Effector memory CD8-positive, alpha-beta T cell (primary cell): ENCODE data around the gene ABTB2.

Experiments used
- ATAC-seq: fragments of 150-1000 bp; cut with Tn5 transposase; replicated peaks from 2 replicates; pipeline ENCODE4 v1.10.0; 2021; ENCODE audit warnings: mild to moderate bottlenecking, moderate library complexity
- DNase-seq, 3 experiments: peaks; one replicate each; pipeline ENCODE4 v3.0.0; 2021
- H3K27ac Mint-ChIP-seq, 2 donors: one replicate each; pipeline ENCODE4 v1.8.0; 2022; ENCODE audit warnings: mild to moderate bottlenecking in 2 of 2, mixed read lengths in 2 of 2, moderate library complexity in 2 of 2
- H3K27me3 Mint-ChIP-seq, 2 donors: one replicate each; pipeline ENCODE4 v1.8.0; 2022; ENCODE audit warnings: mixed read lengths in 2 of 2
- H3K36me3 Mint-ChIP-seq: one replicate; pipeline ENCODE4 v1.8.0; 2022; ENCODE audit warnings: mild to moderate bottlenecking, moderate library complexity, mixed read lengths; ENCODE audit not compliant: insufficient read depth
- H3K4me1 Mint-ChIP-seq, 2 donors: one replicate each; pipeline ENCODE4 v1.8.0; 2022; ENCODE audit warnings: low read depth in 2 of 2, mixed read lengths in 2 of 2
- H3K4me3 Mint-ChIP-seq, 2 donors: one replicate each; pipeline ENCODE4 v1.8.0; 2022; ENCODE audit warnings: mild to moderate bottlenecking in 2 of 2, mixed read lengths in 2 of 2, moderate library complexity in 2 of 2
- H3K9me3 Mint-ChIP-seq, 2 donors: one replicate each; pipeline ENCODE4 v1.8.0; 2022; ENCODE audit warnings: mixed read lengths in 2 of 2

Gene ABTB2

DNA sequence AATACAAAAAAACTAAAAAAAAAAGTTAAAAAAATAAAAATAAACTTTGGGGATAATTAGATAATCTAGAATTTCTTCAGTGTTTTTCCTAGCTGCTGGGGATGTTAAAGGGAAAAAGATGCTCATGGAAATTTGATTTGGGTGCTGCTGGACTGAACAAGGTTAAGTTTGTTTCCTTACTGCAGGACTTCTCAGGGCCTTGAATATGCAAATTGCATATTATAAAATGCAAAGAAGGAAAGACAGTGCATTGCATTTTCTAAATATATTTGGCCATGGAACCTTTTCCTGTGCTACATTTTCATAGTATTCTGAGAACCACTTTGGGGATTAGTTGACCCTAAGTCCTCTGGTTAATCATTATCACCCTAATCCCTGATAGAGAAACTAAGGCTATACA, 79.6 kb downstream of the ABTB2 start:
- Mint-ChIP-seq H3K9me3 (no peaks in the 10 kb centered on the region), H3K4me1 (no peaks in the 10 kb centered on the region), H3K27ac (no peak overlapping the region), H3K27me3 (no peaks in the 10 kb centered on the region), H3K36me3 (no peaks in the 10 kb centered on the region), H3K4me3 (no peak overlapping the region)
- no peak for ATAC-seq
- no peak for DNase-seq

DNA sequence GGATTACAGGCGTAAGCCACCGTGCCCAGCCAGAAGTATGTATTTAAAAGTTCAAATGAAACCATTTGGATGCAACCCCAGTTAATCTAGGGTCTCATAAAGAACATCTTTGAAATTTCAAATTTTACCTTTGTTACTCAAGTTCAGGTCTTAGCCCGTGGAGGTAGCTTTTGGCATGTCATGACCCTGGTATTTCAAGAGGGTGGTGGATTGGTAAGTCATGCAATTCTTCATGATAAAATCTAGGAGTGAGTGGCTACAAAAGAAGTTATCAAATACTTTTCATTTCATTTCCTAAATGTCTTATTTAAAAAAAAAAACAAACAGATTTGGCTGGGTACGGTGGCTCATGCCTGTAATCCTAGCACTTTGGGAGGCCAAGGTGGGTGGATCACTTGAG, 80.6 kb downstream of the ABTB2 start:
- H3K27me3 Mint-ChIP-seq: no peaks in the 10 kb centered on the region
- H3K36me3 Mint-ChIP-seq: no peaks in the 10 kb centered on the region
- no peaks in the 10 kb centered on the region for H3K9me3 Mint-ChIP-seq
- no peaks in the 10 kb centered on the region for H3K4me1 Mint-ChIP-seq
- DNase-seq (no peak), ATAC-seq (no peak)
- H3K4me3 Mint-ChIP-seq: no peak overlapping the region
- H3K27ac Mint-ChIP-seq: no peak overlapping the region

DNA sequence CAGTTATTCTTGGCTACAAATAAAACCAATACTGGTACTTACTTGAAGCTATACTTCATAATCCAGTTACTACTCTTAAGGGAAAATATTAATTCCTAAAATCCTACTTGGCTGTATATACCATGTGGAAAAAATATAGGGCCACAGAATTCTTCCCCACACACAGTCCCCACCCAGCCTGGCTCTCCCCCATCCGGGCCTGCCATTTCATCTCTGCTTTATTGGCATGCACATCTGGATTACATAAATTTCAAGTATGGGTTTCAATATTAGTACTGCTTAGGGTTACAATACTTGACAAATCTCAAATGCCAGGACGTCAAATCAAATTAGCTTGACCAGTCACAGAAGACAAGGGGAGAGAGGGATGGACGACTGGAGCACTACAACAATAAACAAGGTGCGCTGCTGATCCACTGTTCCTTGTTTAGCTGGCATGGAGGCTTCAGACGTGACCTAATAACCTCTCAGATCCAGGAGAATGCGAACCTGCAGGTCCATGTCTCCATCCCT, 81.4 kb downstream of the ABTB2 start:
- Mint-ChIP-seq H3K4me1 (no peaks in the 10 kb centered on the region), H3K27me3 (no peaks in the 10 kb centered on the region), H3K9me3 (no peaks in the 10 kb centered on the region), H3K4me3 (no peak overlapping the region), H3K27ac (no peak overlapping the region), H3K36me3 (no peaks in the 10 kb centered on the region)
- ATAC-seq (no peak), DNase-seq (no peak)

DNA sequence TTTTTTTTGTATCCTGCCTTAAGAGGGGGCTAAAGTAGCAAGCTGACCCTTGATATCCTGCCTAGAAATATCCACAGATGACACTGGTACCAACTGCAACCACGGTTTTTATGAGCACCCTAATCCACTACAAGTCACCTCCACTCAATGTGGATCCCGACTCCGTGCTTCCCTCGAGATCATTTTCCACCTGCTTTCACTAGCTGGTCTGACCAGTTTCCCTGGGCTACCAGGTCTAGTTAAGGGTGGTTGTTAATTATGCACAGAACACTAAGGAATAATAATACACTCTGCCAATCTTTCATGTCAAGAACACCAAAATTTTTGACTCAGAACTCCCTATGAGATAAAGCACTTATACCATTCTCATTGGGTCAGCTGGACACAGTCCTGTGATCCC, 82.3 kb downstream of the ABTB2 start:
- Mint-ChIP-seq H3K36me3 (no peaks in the 10 kb centered on the region), H3K27me3 (no peaks in the 10 kb centered on the region), H3K27ac (no peak overlapping the region), H3K4me3 (no peak overlapping the region), H3K9me3 (no peaks in the 10 kb centered on the region), H3K4me1 (no peaks in the 10 kb centered on the region)
- no peak for ATAC-seq
- DNase-seq: no peak

DNA sequence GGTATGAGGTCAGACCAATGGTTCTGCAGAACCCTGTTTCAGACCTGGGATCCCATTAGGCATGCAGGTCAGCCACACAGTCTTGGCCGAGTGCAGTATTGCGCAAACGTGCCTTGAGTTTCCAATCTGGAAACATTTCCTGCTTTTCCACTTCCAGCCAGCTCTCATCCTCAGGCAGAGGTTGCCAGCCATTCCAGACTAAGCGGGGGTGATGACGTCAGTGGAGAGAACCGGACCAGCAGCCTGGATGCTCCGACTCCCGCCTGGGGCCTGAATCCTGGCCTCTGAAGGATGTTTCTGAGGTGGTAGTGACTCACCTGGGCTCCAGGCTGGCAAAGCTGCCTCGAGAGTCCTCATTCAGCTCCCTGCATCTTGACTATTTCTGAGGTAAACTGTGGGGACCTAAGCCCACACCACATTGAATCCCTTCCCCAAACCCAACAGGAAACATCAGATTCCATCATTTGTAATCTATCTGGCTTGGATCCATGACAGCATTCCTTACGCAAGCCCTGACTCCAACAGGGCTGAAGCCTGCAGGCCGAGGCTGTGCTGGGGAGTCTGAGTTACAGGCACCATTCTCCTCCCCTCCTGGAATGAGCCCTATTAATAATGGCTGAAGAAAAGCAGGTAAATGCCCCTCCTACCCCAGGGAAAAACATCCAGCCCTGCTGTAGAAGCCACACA, 83.0 kb downstream of the ABTB2 start:
- Mint-ChIP-seq H3K4me1 (no peaks in the 10 kb centered on the region), H3K36me3 (no peaks in the 10 kb centered on the region), H3K27me3 (peaks cover 0 to 3% of the 10 kb centered on the region in 2 donors), H3K4me3 (no peak overlapping the region), H3K27ac (no peak overlapping the region), H3K9me3 (no peaks in the 10 kb centered on the region)
- no peak for DNase-seq
- ATAC-seq: no peak

DNA sequence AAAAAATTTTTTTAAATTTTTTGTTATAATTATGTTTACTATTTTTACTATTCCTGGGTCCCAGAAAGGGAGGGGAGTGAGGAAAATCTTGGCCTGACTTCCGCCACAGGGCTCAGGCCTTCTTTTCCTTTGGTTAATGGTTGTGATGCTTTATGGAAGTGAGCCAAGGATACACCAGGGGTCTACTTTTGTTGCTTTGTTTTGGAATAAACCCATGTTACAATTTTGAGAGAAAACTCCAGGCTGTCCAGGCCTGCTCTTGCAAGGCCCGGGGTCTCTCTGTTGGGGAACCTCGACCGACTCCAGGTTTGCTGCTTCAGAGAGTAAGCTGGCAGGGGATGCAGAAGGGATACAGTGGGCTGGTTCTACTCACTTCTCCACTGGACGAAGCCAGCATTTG, 84.7 kb downstream of the ABTB2 start:
- no peaks in the 10 kb centered on the region for H3K4me1 Mint-ChIP-seq
- ATAC-seq: no peak
- peaks cover 0 to 9% of the 10 kb centered on the region in 2 donors for H3K27me3 Mint-ChIP-seq
- no peak overlapping the region for H3K4me3 Mint-ChIP-seq
- no peaks in the 10 kb centered on the region for H3K36me3 Mint-ChIP-seq
- DNase-seq: no peak
- no peaks in the 10 kb centered on the region for H3K9me3 Mint-ChIP-seq
- no peak overlapping the region for H3K27ac Mint-ChIP-seq

DNA sequence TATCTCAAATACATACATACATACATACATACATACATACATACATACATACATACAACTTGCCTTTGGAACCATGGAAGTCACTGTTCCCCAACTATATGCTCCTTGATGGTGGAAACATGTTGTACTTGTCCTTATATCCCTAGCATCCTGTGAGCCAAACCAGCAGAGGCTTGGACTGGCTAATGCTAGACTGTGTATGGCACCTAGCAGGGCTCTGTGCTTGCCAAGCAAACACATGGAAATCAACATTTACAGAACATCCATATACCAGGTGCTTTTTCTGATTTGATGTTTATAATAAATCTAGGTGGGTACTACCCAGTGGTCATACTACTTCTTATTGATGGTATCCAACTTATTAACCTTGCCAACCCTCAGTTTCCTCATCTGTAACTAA, 86.1 kb downstream of the ABTB2 start:
- peaks cover 0 to 9% of the 10 kb centered on the region in 2 donors for H3K27me3 Mint-ChIP-seq
- DNase-seq (no peak), ATAC-seq (no peak)
- H3K4me3 Mint-ChIP-seq: no peak overlapping the region
- no peak overlapping the region for H3K27ac Mint-ChIP-seq
- no peaks in the 10 kb centered on the region for H3K36me3 Mint-ChIP-seq
- no peaks in the 10 kb centered on the region for H3K4me1 Mint-ChIP-seq
- H3K9me3 Mint-ChIP-seq: no peaks in the 10 kb centered on the region

DNA sequence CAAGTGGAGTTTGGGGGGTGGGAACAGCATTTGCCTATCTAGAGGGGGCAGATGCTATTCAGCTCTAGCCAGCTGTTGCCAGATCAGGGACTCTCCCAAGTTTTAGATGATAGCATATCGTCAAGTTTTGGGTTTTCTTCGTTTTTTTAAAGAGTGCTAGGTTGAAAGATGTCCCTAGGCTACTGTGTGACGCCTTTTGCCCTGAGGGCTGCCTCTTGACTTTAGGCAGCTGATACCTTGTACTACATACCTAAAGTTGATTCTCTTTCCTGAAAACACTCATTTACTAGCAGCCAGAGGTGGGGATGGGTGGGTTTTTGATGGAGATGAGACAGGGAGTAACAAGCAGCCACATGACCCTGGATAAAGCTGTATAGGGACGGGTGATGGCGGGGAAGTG, 87.1 kb downstream of the ABTB2 start:
- H3K4me1 Mint-ChIP-seq: no peaks in the 10 kb centered on the region
- peaks cover 0 to 9% of the 10 kb centered on the region in 2 donors for H3K27me3 Mint-ChIP-seq
- no peak for ATAC-seq
- H3K27ac Mint-ChIP-seq: no peak overlapping the region
- H3K36me3 Mint-ChIP-seq: no peaks in the 10 kb centered on the region
- no peaks in the 10 kb centered on the region for H3K9me3 Mint-ChIP-seq
- no peak overlapping the region for H3K4me3 Mint-ChIP-seq
- no peak for DNase-seq

DNA sequence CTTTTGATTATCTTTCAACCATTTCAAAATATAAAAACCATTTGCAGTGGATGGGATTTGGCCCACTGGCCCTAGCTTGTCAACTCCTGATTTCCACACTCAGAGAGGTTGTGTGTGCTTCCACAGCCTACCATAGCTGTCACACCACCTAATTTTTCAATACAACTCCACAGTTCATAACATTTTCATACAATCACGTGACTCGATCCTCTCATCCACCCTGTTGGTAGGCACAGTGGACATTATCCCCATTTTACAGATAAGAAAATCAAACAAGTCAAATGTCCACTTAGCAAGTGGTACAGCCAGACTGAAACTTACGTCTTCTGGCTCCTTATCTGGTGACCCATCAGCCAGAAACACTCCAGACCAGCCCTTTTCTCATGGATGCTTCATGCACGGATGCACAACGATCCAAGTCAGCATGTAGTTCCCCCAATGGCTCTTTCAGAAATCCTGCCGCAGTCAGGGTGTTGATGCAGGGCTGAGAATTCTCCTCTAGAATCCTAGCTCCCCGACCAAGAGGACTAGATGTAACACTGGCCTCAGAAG, 88.0 kb downstream of the ABTB2 start:
- no peak for DNase-seq
- Mint-ChIP-seq H3K4me3 (no peak overlapping the region), H3K4me1 (no peaks in the 10 kb centered on the region), H3K27me3 (peaks cover 0 to 9% of the 10 kb centered on the region in 2 donors), H3K9me3 (no peaks in the 10 kb centered on the region), H3K36me3 (no peaks in the 10 kb centered on the region), H3K27ac (no peak overlapping the region)
- ATAC-seq: no peak

DNA sequence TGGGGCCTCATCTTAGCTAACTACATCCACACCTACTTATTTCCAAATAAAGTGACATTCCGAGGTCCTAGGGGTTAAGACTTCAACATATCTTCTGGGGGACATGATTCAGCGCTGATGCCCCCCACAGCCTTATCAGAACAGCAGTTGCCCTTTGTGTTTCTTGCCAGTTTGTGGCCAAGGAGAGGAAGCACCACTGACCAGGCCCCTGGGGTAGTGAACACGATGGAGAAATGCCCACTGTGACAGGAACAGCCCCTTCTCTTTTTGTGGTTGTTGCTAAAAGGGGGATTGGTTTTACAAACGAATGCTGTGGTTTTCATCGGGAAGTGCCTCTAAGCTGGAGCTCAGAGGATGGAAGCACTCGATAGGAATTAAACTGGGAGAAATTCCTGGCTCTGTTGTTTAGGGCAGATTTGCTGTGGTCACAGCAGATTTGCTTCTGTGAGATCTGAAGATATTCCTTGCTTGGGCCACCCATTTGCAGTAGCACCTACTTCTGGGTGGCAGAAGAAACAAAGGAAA, 88.8 kb downstream of the ABTB2 start:
- Mint-ChIP-seq H3K27ac (no peak overlapping the region), H3K27me3 (peaks cover 0 to 9% of the 10 kb centered on the region in 2 donors), H3K36me3 (no peaks in the 10 kb centered on the region), H3K9me3 (no peaks in the 10 kb centered on the region), H3K4me1 (no peaks in the 10 kb centered on the region), H3K4me3 (no peak overlapping the region)
- ATAC-seq: no peak
- DNase-seq: no peak

DNA sequence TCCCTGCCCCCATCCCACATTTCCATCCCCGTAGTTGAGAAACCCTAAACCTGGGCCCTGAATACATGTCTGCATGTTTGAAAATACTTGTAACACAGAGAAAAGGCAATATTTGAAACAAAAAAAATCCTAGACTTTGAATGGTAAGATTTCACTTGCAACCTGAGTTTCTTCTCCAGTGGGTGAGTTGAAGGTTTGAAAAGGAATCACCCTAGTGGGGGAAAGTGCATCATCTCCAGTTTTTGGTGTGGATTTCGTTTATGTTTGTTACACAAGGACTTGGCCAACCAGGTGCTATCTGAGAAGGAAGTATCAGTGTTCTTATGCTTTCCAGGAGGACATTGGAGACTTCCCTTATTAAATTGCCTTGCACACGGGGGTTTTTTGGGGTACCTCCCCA, 90.4 kb downstream of the ABTB2 start:
- DNase-seq: no peak
- Mint-ChIP-seq H3K27me3 (peaks cover 0 to 9% of the 10 kb centered on the region in 2 donors), H3K9me3 (no peaks in the 10 kb centered on the region), H3K27ac (no peak overlapping the region), H3K4me3 (no peak overlapping the region), H3K4me1 (no peaks in the 10 kb centered on the region), H3K36me3 (no peaks in the 10 kb centered on the region)
- ATAC-seq: no peak

DNA sequence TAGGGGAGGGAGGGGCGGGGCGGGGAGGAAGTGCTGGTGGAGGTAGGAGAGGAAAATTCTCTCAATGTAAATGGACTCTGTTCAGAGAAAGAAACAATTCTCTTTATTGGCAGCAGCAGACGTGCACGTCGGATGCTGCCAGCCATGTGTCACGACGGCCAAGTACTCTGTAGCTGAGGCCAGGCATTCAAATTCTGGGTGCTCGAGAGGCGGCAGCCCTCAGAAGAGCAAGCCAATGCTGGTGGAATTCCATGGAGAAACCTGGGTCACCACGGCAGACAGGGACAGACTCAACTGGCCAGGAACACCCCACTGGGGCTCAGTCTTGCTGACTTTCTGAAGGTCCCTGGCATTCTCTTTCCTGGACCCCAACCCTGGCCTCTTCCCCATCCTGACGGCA, 90.8 kb downstream of the ABTB2 start:
- ATAC-seq (no peak), DNase-seq (no peak)
- Mint-ChIP-seq H3K27ac (no peak overlapping the region), H3K4me3 (no peak overlapping the region), H3K36me3 (no peaks in the 10 kb centered on the region), H3K27me3 (peaks cover 0 to 9% of the 10 kb centered on the region in 2 donors), H3K9me3 (no peaks in the 10 kb centered on the region), H3K4me1 (no peaks in the 10 kb centered on the region)

DNA sequence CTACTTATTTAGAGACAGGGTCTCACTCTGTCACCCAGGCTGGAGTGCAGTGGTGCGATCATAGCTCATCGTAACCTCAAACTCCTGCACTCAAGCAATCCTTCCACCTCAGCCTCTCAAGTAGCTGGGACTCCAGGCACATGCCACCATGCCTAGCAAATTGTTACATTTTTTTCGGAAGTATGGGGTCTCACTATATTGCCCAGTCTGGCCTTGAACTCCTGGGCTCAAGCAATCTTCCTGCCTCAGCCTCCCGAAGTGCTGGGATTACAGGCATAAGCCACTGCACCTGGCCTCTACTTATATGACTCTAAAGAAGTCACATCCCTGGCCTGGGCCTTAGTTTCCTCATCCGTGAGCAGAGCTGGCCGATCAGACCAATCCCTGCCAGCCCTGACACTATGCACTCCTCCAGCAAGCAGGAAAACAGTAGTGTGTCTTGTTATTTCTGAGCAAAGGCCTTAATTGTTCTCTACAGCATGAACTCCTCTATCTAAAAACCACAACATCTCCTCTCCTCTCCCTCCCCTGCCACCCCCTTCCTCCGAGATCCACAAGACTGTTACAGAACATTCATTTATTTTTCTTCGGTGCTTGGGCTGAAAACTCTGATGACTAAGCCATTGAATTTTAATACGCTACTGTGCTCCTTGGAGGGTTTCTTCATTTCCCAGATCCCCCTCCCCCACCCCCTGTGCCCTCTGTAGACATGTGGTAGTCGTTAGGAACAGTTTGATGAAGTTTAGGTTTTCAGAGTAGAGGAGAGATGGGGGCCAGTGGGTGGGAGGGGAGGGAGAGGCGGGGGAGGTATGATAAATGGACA, 91.5 kb downstream of the ABTB2 start:
- H3K4me1 Mint-ChIP-seq: no peaks in the 10 kb centered on the region
- H3K9me3 Mint-ChIP-seq: no peaks in the 10 kb centered on the region
- H3K27me3 Mint-ChIP-seq: peaks cover 0 to 9% of the 10 kb centered on the region in 2 donors
- ATAC-seq (no peak), DNase-seq (no peak)
- no peaks in the 10 kb centered on the region for H3K36me3 Mint-ChIP-seq
- H3K4me3 Mint-ChIP-seq: no peak overlapping the region
- no peak overlapping the region for H3K27ac Mint-ChIP-seq
